Measurements from ENCODE around the gene TSGA10IP. TPM values are rescaled to one million over a fixed set of nuclear protein-coding genes. Genes with fewer than 3 reads are reported as not detected.
A peak's percentile ranks its signal among the peaks of the same experiment; 100 is the strongest.

TSGA10IP gene
- total RNA-seq, 2 experiments from 2014 or later, result not detected

- no peaks in the 10 kb centered on the region for H3K27me3 Mint-ChIP-seq
- peaks cover 31% of the 10 kb centered on the region for H3K4me1 Mint-ChIP-seq (ENCODE audit: low read depth)
- DNase-seq, result no peak
- H3K27ac Mint-ChIP-seq, result no peak overlapping the region
- intact Hi-C loops (cut with micrococcal nuclease), result no loop called here
- no peak overlapping the region for H3K4me3 Mint-ChIP-seq
- H3K36me3 Mint-ChIP-seq, result peaks cover 49% of the 10 kb centered on the region
- ChIA-PET POLR2A (interaction anchor here (0.6 kb wide), 1 partner anchor 1698 kb away, joined by 5 read pairs; no protein-coding TSS in a partner anchor), CTCF (interaction anchor here (1.0 kb wide), 1 partner anchor 23 kb away, joined by 3 read pairs; no protein-coding TSS in a partner anchor)
- no peaks in the 10 kb centered on the region for H3K9me3 Mint-ChIP-seq
These were observed 19.6 kb downstream of the TSGA10IP start for GRCh38 chr11:65964906-65965305.

GRCh38 chr11:65965986-65966762 lies 20.9 kb downstream of the TSGA10IP start:
- Mint-ChIP-seq H3K27me3 (no peaks in the 10 kb centered on the region), H3K36me3 (peaks cover 55% of the 10 kb centered on the region), H3K27ac (no peak overlapping the region), H3K9me3 (no peaks in the 10 kb centered on the region), H3K4me3 (no peak overlapping the region), H3K4me1 (ENCODE audit: low read depth) (peaks cover 31% of the 10 kb centered on the region)
- DNase-seq, result no peak
- ChIA-PET POLR2A (no interaction called here), CTCF (interaction anchor here (1.0 kb wide), 1 partner anchor 22 kb away, joined by 3 read pairs; no protein-coding TSS in a partner anchor)
- intact Hi-C loops (cut with micrococcal nuclease), result no loop called here

- no peaks in the 10 kb centered on the region for H3K27me3 Mint-ChIP-seq
- no peak overlapping the region for H3K27ac Mint-ChIP-seq
- no peak overlapping the region for H3K4me3 Mint-ChIP-seq
- intact Hi-C loops (cut with micrococcal nuclease), result no loop called here
- H3K36me3 Mint-ChIP-seq, result peaks cover 55% of the 10 kb centered on the region
- peaks cover 27% of the 10 kb centered on the region for H3K4me1 Mint-ChIP-seq (ENCODE audit: low read depth)
- DNase-seq, result no peak
- no peaks in the 10 kb centered on the region for H3K9me3 Mint-ChIP-seq
- POLR2A ChIA-PET, result no interaction called here
- CTCF ChIA-PET, result interaction anchor here (0.9 to 2.0 kb wide), 3 partner anchors 55 to 108 kb away, joined by 3 to 7 read pairs (median 3); no protein-coding TSS in a partner anchor
These were observed 22.2 kb downstream of the TSGA10IP start for GRCh38 chr11:65967329-65967934.

GRCh38 chr11:65968600-65969482 lies 23.6 kb downstream of the TSGA10IP start:
- peaks cover 56% of the 10 kb centered on the region for H3K36me3 Mint-ChIP-seq
- no peak overlapping the region for H3K4me3 Mint-ChIP-seq
- CTCF ChIA-PET, result interaction anchor here (0.7 to 2.7 kb wide), 3 partner anchors 84 to 1179 kb away, joined by 3 to 10 read pairs (median 7); no protein-coding TSS in a partner anchor
- POLR2A ChIA-PET, result no interaction called here
- peak overlapping the region; percentile 31 for H3K27ac Mint-ChIP-seq
- no peak for DNase-seq
- H3K4me1 Mint-ChIP-seq (ENCODE audit: low read depth), result peaks cover 13% of the 10 kb centered on the region
- H3K27me3 Mint-ChIP-seq, result no peaks in the 10 kb centered on the region
- intact Hi-C loops (cut with micrococcal nuclease), result no loop called here
- H3K9me3 Mint-ChIP-seq, result no peaks in the 10 kb centered on the region

GRCh38 chr11:65972116-65972515 lies 26.8 kb downstream of the TSGA10IP start:
- Mint-ChIP-seq H3K27ac (peak overlapping the region; percentile 49), H3K4me1 (ENCODE audit: low read depth) (peaks cover 9% of the 10 kb centered on the region), H3K27me3 (no peaks in the 10 kb centered on the region), H3K9me3 (no peaks in the 10 kb centered on the region), H3K4me3 (no peak overlapping the region), H3K36me3 (peaks cover 41% of the 10 kb centered on the region)
- POLR2A ChIA-PET, result interaction anchor here (2.1 kb wide), 1 partner anchor 10 kb away, joined by 6 read pairs; the partner anchor contains the start of gene SART1
- intact Hi-C loops (cut with micrococcal nuclease), result no loop called here
- DNase-seq, result no peak
- CTCF ChIA-PET, result interaction anchor here (0.7 to 1.6 kb wide), 2 partner anchors 16 to 261 kb away, joined by 3 to 4 read pairs; partner anchors contain the start of gene KAT5

- Mint-ChIP-seq H3K4me3 (no peak overlapping the region), H3K27me3 (no peaks in the 10 kb centered on the region), H3K36me3 (peaks cover 40% of the 10 kb centered on the region), H3K27ac (no peak overlapping the region), H3K4me1 (ENCODE audit: low read depth) (peaks cover 6% of the 10 kb centered on the region), H3K9me3 (no peaks in the 10 kb centered on the region)
- POLR2A ChIA-PET, result no interaction called here
- intact Hi-C loops (cut with micrococcal nuclease), result no loop called here
- CTCF ChIA-PET, result no interaction called here
- no peak for DNase-seq
These were observed 28.3 kb downstream of the TSGA10IP start for GRCh38 chr11:65973439-65974110.

GRCh38 chr11:65975771-65976170 lies 30.5 kb downstream of the TSGA10IP start:
- ChIA-PET CTCF (interaction anchor here (1.0 to 1.9 kb wide), 2 partner anchors 13 to 91 kb away, joined by 4 to 7 read pairs; no protein-coding TSS in a partner anchor), POLR2A (no interaction called here)
- no peak overlapping the region for H3K4me3 Mint-ChIP-seq
- intact Hi-C loops (cut with micrococcal nuclease), result no loop called here
- no peaks in the 10 kb centered on the region for H3K9me3 Mint-ChIP-seq
- no peak overlapping the region for H3K27ac Mint-ChIP-seq
- no peaks in the 10 kb centered on the region for H3K27me3 Mint-ChIP-seq
- peaks cover 34% of the 10 kb centered on the region for H3K36me3 Mint-ChIP-seq
- no peaks in the 10 kb centered on the region for H3K4me1 Mint-ChIP-seq (ENCODE audit: low read depth)
- DNase-seq, result no peak

GRCh38 chr11:65976216-65977176 lies 31.2 kb downstream of the TSGA10IP start:
- no peaks in the 10 kb centered on the region for H3K9me3 Mint-ChIP-seq
- intact Hi-C loops (cut with micrococcal nuclease), result no loop called here
- DNase-seq, result no peak
- H3K36me3 Mint-ChIP-seq, result peaks cover 34% of the 10 kb centered on the region
- ChIA-PET CTCF (interaction anchor here (1.0 to 1.9 kb wide), 2 partner anchors 12 to 92 kb away, joined by 4 to 7 read pairs; no protein-coding TSS in a partner anchor), POLR2A (interaction anchor here (1.3 kb wide), 1 partner anchor 86 kb away, joined by 3 read pairs; the partner anchor contains the start of gene CCDC85B)
- no peaks in the 10 kb centered on the region for H3K27me3 Mint-ChIP-seq
- H3K4me1 Mint-ChIP-seq (ENCODE audit: low read depth), result no peaks in the 10 kb centered on the region
- no peak overlapping the region for H3K27ac Mint-ChIP-seq
- H3K4me3 Mint-ChIP-seq, result no peak overlapping the region

- ChIA-PET CTCF (interaction anchor here (1.2 to 1.9 kb wide), 3 partner anchors 10 to 93 kb away, joined by 4 to 7 read pairs (median 6); no protein-coding TSS in a partner anchor), POLR2A (interaction anchor here (1.3 kb wide), 1 partner anchor 87 kb away, joined by 3 read pairs; the partner anchor contains the start of gene CCDC85B)
- H3K4me3 Mint-ChIP-seq, result no peak overlapping the region
- DNase-seq, result no peak
- no peaks in the 10 kb centered on the region for H3K9me3 Mint-ChIP-seq
- no peaks in the 10 kb centered on the region for H3K27me3 Mint-ChIP-seq
- peaks cover 31% of the 10 kb centered on the region for H3K36me3 Mint-ChIP-seq
- H3K27ac Mint-ChIP-seq, result no peak overlapping the region
- no peaks in the 10 kb centered on the region for H3K4me1 Mint-ChIP-seq (ENCODE audit: low read depth)
- intact Hi-C loops (cut with micrococcal nuclease), result no loop called here
These were observed 32.5 kb downstream of the TSGA10IP start for GRCh38 chr11:65977621-65978390.

Data from activated CD4-positive, alpha-beta memory T cell treated with anti-CD3 and anti-CD28 coated beads for 36 hours (primary cell).